OCI-M2 (cell line): ENCODE measurements around the gene COMMD10.

ENCODE experiments used
- DNase-seq: peaks from one replicate; lab custom pipeline; 2025; ENCODE audit not compliant: unreplicated experiment; lab: John Stamatoyannopoulos, UW

Gene COMMD10

GRCh38 chr5:116209166-116209565 lies 124.3 kb downstream of the COMMD10 start:
- no peak for DNase-seq

GRCh38 chr5:116212225-116212624 lies 127.4 kb downstream of the COMMD10 start:
- DNase-seq: no peak

- DNase-seq: no peak
Observed at GRCh38 chr5:116216246-116216645, 131.4 kb downstream of the COMMD10 start.

- DNase-seq: no peak
Observed at GRCh38 chr5:116225281-116225922, 140.6 kb downstream of the COMMD10 start.

GRCh38 chr5:116229131-116229689 lies 144.4 kb downstream of the COMMD10 start:
- DNase-seq: no peak

GRCh38 chr5:116231288-116231687 lies 146.5 kb downstream of the COMMD10 start:
- no peak for DNase-seq

- DNase-seq: no peak
Observed at GRCh38 chr5:116234681-116235080, 149.9 kb downstream of the COMMD10 start.

- no peak for DNase-seq
Observed at GRCh38 chr5:116237917-116238500, 153.2 kb downstream of the COMMD10 start.

- no peak for DNase-seq
Observed at GRCh38 chr5:116242343-116242742, 157.5 kb downstream of the COMMD10 start.

GRCh38 chr5:116248432-116248831 lies 163.6 kb downstream of the COMMD10 start:
- DNase-seq: no peak

GRCh38 chr5:116249648-116250047 lies 164.8 kb downstream of the COMMD10 start:
- DNase-seq: no peak

GRCh38 chr5:116256717-116257116 lies 171.9 kb downstream of the COMMD10 start:
- DNase-seq: no peak

GRCh38 chr5:116265471-116265870 lies 180.6 kb downstream of the COMMD10 start:
- DNase-seq: no peak

- DNase-seq: no peak
Observed at GRCh38 chr5:116271446-116272025, 186.7 kb downstream of the COMMD10 start.

- DNase-seq: no peak
Observed at GRCh38 chr5:116272281-116272941, 187.6 kb downstream of the COMMD10 start.

GRCh38 chr5:116273448-116274242 lies 188.8 kb downstream of the COMMD10 start:
- DNase-seq: no peak

GRCh38 chr5:116274251-116274650 lies 189.4 kb downstream of the COMMD10 start:
- DNase-seq: no peak

- DNase-seq: no peak
Observed at GRCh38 chr5:116275282-116275681, 190.5 kb downstream of the COMMD10 start.

GRCh38 chr5:116276952-116277351 lies 192.1 kb downstream of the COMMD10 start:
- no peak for DNase-seq

GRCh38 chr5:116280149-116280803 lies 195.5 kb downstream of the COMMD10 start:
- no peak for DNase-seq
